ENCODE results near the gene ANKS1B. TPM values are rescaled to one million over a fixed set of nuclear protein-coding genes. Genes with fewer than 3 reads are reported as not detected.

Gene ANKS1B
- total RNA-seq, 1 experiment from 2014 or later = 0.54 TPM

DNA sequence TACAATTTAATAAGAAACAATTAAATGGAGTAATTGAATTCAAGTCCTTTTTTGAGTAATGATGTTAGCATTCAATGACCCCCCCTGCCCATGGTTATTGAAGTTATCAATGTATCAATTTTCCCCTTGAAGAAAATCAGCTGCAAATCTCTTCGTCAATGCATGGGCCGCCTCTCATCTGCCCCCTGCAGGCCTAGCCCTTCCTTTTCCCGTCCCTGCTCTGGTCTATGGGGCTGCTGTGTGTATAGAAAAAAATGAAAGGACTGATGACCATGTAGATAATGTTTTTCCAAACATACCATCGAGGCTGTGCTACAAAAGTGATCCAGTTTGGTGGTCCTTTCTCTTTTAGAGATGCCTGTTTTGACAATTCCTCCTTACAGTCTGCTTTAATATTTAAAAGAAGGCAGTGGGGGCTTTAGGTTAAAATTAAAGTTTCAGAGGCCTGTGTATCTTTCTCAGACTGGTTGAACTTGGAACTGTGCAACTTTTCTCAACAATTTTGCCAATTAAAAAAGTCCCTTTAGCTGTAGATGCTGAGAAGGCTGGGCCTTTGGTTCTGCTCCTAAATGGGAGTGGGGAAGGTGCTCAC, 1241.3 kb downstream of the ANKS1B start:
- peaks cover 28% of the 10 kb centered on the region; the same call in 1 of the 2 replicates for H3K27me3 ChIP-seq (ENCODE audit: insufficient read depth, low read length)
- no peak overlapping the region for H3K9ac ChIP-seq (ENCODE audit: low read length)
- H4K20me1 ChIP-seq (ENCODE audit: insufficient read depth) = no peaks in the 10 kb centered on the region
- H3K9me2 ChIP-seq (ENCODE audit: insufficient read depth) = no peaks in the 10 kb centered on the region
- BruUV-seq (replicated peaks) = no TSS peak
- ATAC-seq = peak; percentile 97
- H3K4me2 ChIP-seq (ENCODE audit: low read length) = no peak overlapping the region
- no peak overlapping the region for H3K4me3 ChIP-seq (replicated peaks in 1 of 2; ENCODE audit: low read depth in 1 of 2, low read length in 2 of 2)
- intact Hi-C loops (cut with micrococcal nuclease) = loop anchor here (2.0 kb wide), 1 partner anchor 45 kb away; no protein-coding TSS in a partner anchor
- ChIA-PET CTCF (interaction anchor here (0.7 to 1.5 kb wide), 4 partner anchors 8 to 32 kb away, joined by 3 to 6 read pairs (median 4); no protein-coding TSS in a partner anchor), RAD21 (ENCODE audit: low non-redundant PET in 1 of 2, low total read pairs in 2 of 2, uncharacterized antibody in 2 of 2, unreplicated experiment in 2 of 2) (no interaction called here), POLR2A (no interaction called here)
- H3K4me1 ChIP-seq (ENCODE audit: control insufficient read depth in 1 of 2, insufficient read depth in 2 of 2, low read length in 2 of 2) = no peaks in the 10 kb centered on the region
- TF ChIP-seq SRF (IDR thresholded peaks at IDR 0.05; ENCODE audit: low read depth) (no peak), JUND (IDR thresholded peaks at IDR 0.05) (no peak), RAD21 (IDR thresholded peaks at IDR 0.05; ENCODE audit: low read depth) (peak; percentile 46; the same call in 1 of the 2 replicates)
- TF ChIP-seq, protein P1, sequence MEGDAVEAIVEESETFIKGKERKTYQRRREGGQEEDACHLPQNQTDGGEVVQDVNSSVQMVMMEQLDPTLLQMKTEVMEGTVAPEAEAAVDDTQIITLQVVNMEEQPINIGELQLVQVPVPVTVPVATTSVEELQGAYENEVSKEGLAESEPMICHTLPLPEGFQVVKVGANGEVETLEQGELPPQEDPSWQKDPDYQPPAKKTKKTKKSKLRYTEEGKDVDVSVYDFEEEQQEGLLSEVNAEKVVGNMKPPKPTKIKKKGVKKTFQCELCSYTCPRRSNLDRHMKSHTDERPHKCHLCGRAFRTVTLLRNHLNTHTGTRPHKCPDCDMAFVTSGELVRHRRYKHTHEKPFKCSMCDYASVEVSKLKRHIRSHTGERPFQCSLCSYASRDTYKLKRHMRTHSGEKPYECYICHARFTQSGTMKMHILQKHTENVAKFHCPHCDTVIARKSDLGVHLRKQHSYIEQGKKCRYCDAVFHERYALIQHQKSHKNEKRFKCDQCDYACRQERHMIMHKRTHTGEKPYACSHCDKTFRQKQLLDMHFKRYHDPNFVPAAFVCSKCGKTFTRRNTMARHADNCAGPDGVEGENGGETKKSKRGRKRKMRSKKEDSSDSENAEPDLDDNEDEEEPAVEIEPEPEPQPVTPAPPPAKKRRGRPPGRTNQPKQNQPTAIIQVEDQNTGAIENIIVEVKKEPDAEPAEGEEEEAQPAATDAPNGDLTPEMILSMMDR (IDR thresholded peaks at IDR 0.05 in 2 of 3, conservative IDR thresholded peaks at IDR 0.05 in 1 of 3; ENCODE audit: borderline replicate concordance in 1 of 3, insufficient read depth in 1 of 3, low read depth in 2 of 3, low read length in 2 of 3) = peak; percentile 45 to 94 (median 91); a peak in 5 of 6 replicates
- no peaks in the 10 kb centered on the region for H3K36me3 ChIP-seq (ENCODE audit: control insufficient read depth in 1 of 2, insufficient read depth in 2 of 2, low read length in 2 of 2)
- no peaks in the 10 kb centered on the region for H3K9me3 ChIP-seq (ENCODE audit: control insufficient read depth in 1 of 2, insufficient read depth in 1 of 2, low read depth in 1 of 2, low read length in 2 of 2)
- H3K27ac ChIP-seq (ENCODE audit: low read depth, low read length) = no peak overlapping the region
- peak overlapping the region; percentile 91 for H2AFZ ChIP-seq (ENCODE audit: low read depth, low read length, poor library complexity, severe bottlenecking)
- DNase-seq (ENCODE audit: low read depth, low spot score) = peak; percentile 21
- no peaks in the 10 kb centered on the region for H3K79me2 ChIP-seq (ENCODE audit: insufficient read depth, low read length)

DNA sequence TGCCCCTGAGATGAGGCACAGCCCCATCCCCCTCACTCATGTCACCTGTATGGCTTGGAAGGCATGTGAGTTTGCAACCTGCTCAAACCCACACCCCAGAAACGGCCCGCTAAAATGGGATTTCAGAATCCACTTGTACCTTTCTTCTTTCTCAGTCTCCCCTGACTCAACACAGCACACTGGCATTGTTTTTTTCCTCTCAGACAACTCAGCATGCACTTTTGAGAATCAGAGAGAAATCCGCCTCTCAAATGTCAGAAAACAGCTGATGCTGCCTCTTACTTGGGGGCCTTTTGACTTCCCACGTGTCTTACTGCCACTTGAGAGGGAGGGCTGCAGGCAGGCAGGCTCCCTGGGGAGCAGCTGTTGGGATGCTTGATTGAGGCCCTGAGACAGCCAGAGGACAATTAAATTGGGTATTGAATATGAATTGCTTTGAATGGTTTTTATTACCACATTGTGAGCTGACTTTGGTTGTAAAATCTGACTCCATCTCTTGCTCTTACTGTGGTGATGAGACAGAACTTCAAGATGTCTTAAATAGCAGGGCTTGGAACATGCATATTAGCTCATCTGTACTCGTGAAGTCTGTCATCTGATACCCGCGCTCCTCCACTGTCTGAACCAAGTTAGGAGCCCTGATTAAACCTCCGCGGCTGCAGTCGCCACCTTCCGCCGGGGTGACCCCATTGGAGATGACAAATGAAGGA, 1243.0 kb downstream of the ANKS1B start:
- H3K27ac ChIP-seq (ENCODE audit: low read depth, low read length) = no peak overlapping the region
- peaks cover 24% of the 10 kb centered on the region; the same call in 1 of the 2 replicates for H3K27me3 ChIP-seq (ENCODE audit: insufficient read depth, low read length)
- H3K36me3 ChIP-seq (ENCODE audit: control insufficient read depth in 1 of 2, insufficient read depth in 2 of 2, low read length in 2 of 2) = no peaks in the 10 kb centered on the region
- CTCF ChIA-PET = no interaction called here
- no peaks in the 10 kb centered on the region for H3K4me1 ChIP-seq (ENCODE audit: control insufficient read depth in 1 of 2, insufficient read depth in 2 of 2, low read length in 2 of 2)
- H3K9me2 ChIP-seq (ENCODE audit: insufficient read depth) = no peaks in the 10 kb centered on the region
- H3K4me3 ChIP-seq (replicated peaks in 1 of 2; ENCODE audit: low read depth in 1 of 2, low read length in 2 of 2) = no peak overlapping the region
- no peak overlapping the region for H3K4me2 ChIP-seq (ENCODE audit: low read length)
- H4K20me1 ChIP-seq (ENCODE audit: insufficient read depth) = no peaks in the 10 kb centered on the region
- RAD21 ChIA-PET (ENCODE audit: low non-redundant PET in 1 of 2, low total read pairs in 2 of 2, uncharacterized antibody in 2 of 2, unreplicated experiment in 2 of 2) = no interaction called here
- TF ChIP-seq ZFX (IDR thresholded peaks at IDR 0.05) (no peak), FOSL1 (IDR thresholded peaks at IDR 0.05; ENCODE audit: low read depth) (no peak), JUND (IDR thresholded peaks at IDR 0.05) (no peak), TCF7L2 (IDR thresholded peaks at IDR 0.05; ENCODE audit: borderline replicate concordance, extremely low read depth, insufficient read depth, insufficient read length) (no peak), POLR2AphosphoS5 (IDR thresholded peaks at IDR 0.05; ENCODE audit: low read depth, low read length) (no peak), EZH2 (IDR thresholded peaks at IDR 0.05) (no peak), CBX3 (IDR thresholded peaks at IDR 0.05; ENCODE audit: low read depth) (no peak), POLR2A (IDR thresholded peaks at IDR 0.05; ENCODE audit: borderline replicate concordance, extremely low read depth, insufficient read depth, insufficient read length) (no peak), ZNF274 (IDR thresholded peaks at IDR 0.05; ENCODE audit: low read depth, low read length) (no peak)
- TF ChIP-seq, protein P2, sequence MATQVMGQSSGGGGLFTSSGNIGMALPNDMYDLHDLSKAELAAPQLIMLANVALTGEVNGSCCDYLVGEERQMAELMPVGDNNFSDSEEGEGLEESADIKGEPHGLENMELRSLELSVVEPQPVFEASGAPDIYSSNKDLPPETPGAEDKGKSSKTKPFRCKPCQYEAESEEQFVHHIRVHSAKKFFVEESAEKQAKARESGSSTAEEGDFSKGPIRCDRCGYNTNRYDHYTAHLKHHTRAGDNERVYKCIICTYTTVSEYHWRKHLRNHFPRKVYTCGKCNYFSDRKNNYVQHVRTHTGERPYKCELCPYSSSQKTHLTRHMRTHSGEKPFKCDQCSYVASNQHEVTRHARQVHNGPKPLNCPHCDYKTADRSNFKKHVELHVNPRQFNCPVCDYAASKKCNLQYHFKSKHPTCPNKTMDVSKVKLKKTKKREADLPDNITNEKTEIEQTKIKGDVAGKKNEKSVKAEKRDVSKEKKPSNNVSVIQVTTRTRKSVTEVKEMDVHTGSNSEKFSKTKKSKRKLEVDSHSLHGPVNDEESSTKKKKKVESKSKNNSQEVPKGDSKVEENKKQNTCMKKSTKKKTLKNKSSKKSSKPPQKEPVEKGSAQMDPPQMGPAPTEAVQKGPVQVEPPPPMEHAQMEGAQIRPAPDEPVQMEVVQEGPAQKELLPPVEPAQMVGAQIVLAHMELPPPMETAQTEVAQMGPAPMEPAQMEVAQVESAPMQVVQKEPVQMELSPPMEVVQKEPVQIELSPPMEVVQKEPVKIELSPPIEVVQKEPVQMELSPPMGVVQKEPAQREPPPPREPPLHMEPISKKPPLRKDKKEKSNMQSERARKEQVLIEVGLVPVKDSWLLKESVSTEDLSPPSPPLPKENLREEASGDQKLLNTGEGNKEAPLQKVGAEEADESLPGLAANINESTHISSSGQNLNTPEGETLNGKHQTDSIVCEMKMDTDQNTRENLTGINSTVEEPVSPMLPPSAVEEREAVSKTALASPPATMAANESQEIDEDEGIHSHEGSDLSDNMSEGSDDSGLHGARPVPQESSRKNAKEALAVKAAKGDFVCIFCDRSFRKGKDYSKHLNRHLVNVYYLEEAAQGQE (IDR thresholded peaks at IDR 0.05; ENCODE audit: low read depth) = no peak
- no TSS peak for BruUV-seq (replicated peaks)
- no peak overlapping the region for H2AFZ ChIP-seq (ENCODE audit: low read depth, low read length, poor library complexity, severe bottlenecking)
- intact Hi-C loops (cut with micrococcal nuclease) = loop anchor here (2.0 kb wide), 1 partner anchor 43 kb away; no protein-coding TSS in a partner anchor
- POLR2A ChIA-PET = no interaction called here
- DNase-seq (ENCODE audit: low read depth, low spot score) (no peak), ATAC-seq (no peak)
- H3K9ac ChIP-seq (ENCODE audit: low read length) = no peak overlapping the region
- no peaks in the 10 kb centered on the region for H3K9me3 ChIP-seq (ENCODE audit: control insufficient read depth in 1 of 2, insufficient read depth in 1 of 2, low read depth in 1 of 2, low read length in 2 of 2)
- no peaks in the 10 kb centered on the region for H3K79me2 ChIP-seq (ENCODE audit: insufficient read depth, low read length)

Data from HCT116 (cell line).